Osteocyte (in vitro differentiated cells): ENCODE measurements around the gene ZNF660. TPM values are rescaled to one million over a fixed set of nuclear protein-coding genes. Genes with fewer than 3 reads are reported as not detected.
"Not testable (repeated sequence)": the region's sequence is repeated elsewhere in the genome, so short reads cannot be mapped to it uniquely, and the experiment has no call there.

Source experiments
- DNase-seq: peaks from one replicate; pipeline ENCODE4 v3.0.0; 2021; ENCODE audit warnings: mixed read lengths; ENCODE audit not compliant: unreplicated experiment; ENCODE audit errors: extremely low spot score
- H3K27ac Mint-ChIP-seq: one replicate; pipeline ENCODE4 v1.8.0; 2021; ENCODE audit warnings: mild to moderate bottlenecking, mixed read lengths; ENCODE audit not compliant: unreplicated experiment
- H3K27me3 Mint-ChIP-seq: one replicate; pipeline ENCODE4 v1.8.0; 2021; ENCODE audit warnings: mixed read lengths; ENCODE audit not compliant: unreplicated experiment
- H3K36me3 Mint-ChIP-seq: one replicate; pipeline ENCODE4 v1.8.0; 2021; ENCODE audit warnings: mixed read lengths; ENCODE audit not compliant: unreplicated experiment
- H3K4me1 Mint-ChIP-seq: one replicate; pipeline ENCODE4 v1.8.0; 2021; ENCODE audit warnings: mixed read lengths; ENCODE audit not compliant: unreplicated experiment
- H3K4me3 Mint-ChIP-seq: one replicate; pipeline ENCODE4 v1.8.0; 2021; ENCODE audit warnings: mild to moderate bottlenecking, moderate library complexity, mixed read lengths; ENCODE audit not compliant: unreplicated experiment
- H3K9me3 Mint-ChIP-seq: one replicate; pipeline ENCODE4 v1.8.0; 2021; ENCODE audit warnings: mixed read lengths; ENCODE audit not compliant: unreplicated experiment
- CTCF ChIP-seq: fragments of 200-600 bp; sonication (generic); IDR thresholded peaks from 2 replicates; pipeline ENCODE4 v1.5.0; 2021; ENCODE audit warnings: antibody characterized with exemption, mild to moderate bottlenecking, moderate library complexity
- long read RNA-seq: library from polyadenylated mRNA; unstranded; transcript quantifications from one replicate; pipeline ENCODE4 v2.0.0, GENCODE V29; 2021
- total RNA-seq: library from RNA; stranded (reverse); gene quantifications from 2 replicates; pipeline ENCODE4 v1.2.1, GENCODE V29; 2021

ZNF660 gene
- 6.7 and 11.2 TPM in 2 replicates for total RNA-seq
- long read RNA-seq, full-length matches to known transcripts: 18 of 20 reads
- long read RNA-seq, partial matches to known transcripts: 1 of 20 reads
- long read RNA-seq, other reads (novel, unspliced or antisense): 1 of 20 reads

- H3K4me1 Mint-ChIP-seq: peaks cover 16% of the 10 kb centered on the region
- no peak for TF ChIP-seq CTCF
- peak within 1 kb of the TSS; percentile 83 for H3K4me3 Mint-ChIP-seq
- H3K27me3 Mint-ChIP-seq: no peaks in the 10 kb centered on the region
- peaks cover 4% of the 10 kb centered on the region for H3K9me3 Mint-ChIP-seq
- peaks cover 29% of the 10 kb centered on the region for H3K36me3 Mint-ChIP-seq
- peak; percentile 91 for DNase-seq
- H3K27ac Mint-ChIP-seq: peak within 1 kb of the TSS; percentile 94
These were observed at the start of gene ZNF660 for GRCh38 chr3:44584646-44585501. TSS of gene ZNF660 (plus strand) at chr3:44584964. CDS start at chr3:44594194, 9,230 bp downstream.

- no peaks in the 10 kb centered on the region for H3K4me1 Mint-ChIP-seq
- no peak overlapping the region for H3K27ac Mint-ChIP-seq
- H3K36me3 Mint-ChIP-seq: no peaks in the 10 kb centered on the region
- no peak for DNase-seq
- TF ChIP-seq CTCF: no peak
- peaks cover 47% of the 10 kb centered on the region for H3K27me3 Mint-ChIP-seq
- no peaks in the 10 kb centered on the region for H3K9me3 Mint-ChIP-seq
- H3K4me3 Mint-ChIP-seq: no peak overlapping the region
These were observed 49.4 kb upstream of the ZNF660 start for GRCh38 chr3:44535364-44535763.

GRCh38 chr3:44544811-44545210, 40.0 kb upstream of the ZNF660 start:
- not testable (repeated sequence) for H3K36me3 Mint-ChIP-seq, H3K27ac Mint-ChIP-seq, H3K9me3 Mint-ChIP-seq, H3K4me3 Mint-ChIP-seq, DNase-seq, H3K4me1 Mint-ChIP-seq
- H3K27me3 Mint-ChIP-seq: peaks cover 56% of the 10 kb centered on the region

- peak; percentile 39 for TF ChIP-seq CTCF
- H3K36me3 Mint-ChIP-seq: peaks cover 19% of the 10 kb centered on the region
- DNase-seq: peak; percentile 89
- H3K27ac Mint-ChIP-seq: peak within 1 kb of the TSS; percentile 97
- H3K4me1 Mint-ChIP-seq: peaks cover 21% of the 10 kb centered on the region
- peak within 1 kb of the TSS; percentile 94 for H3K4me3 Mint-ChIP-seq
- peaks cover 11% of the 10 kb centered on the region for H3K27me3 Mint-ChIP-seq
- no peaks in the 10 kb centered on the region for H3K9me3 Mint-ChIP-seq
These were observed 29.9 kb upstream of the ZNF660 start, which contains the start of gene ZKSCAN7 for GRCh38 chr3:44554626-44555592. TSS of gene ZKSCAN7 (plus strand) at chr3:44555193. CDS start at chr3:44557048, 1,855 bp downstream.

GRCh38 chr3:44555723-44556122, 29.0 kb upstream of the ZNF660 start:
- Mint-ChIP-seq H3K9me3 (no peaks in the 10 kb centered on the region), H3K27me3 (peaks cover 9% of the 10 kb centered on the region), H3K36me3 (peaks cover 26% of the 10 kb centered on the region), H3K4me1 (peaks cover 21% of the 10 kb centered on the region), H3K4me3 (peak overlapping the region; percentile 94), H3K27ac (peak overlapping the region; percentile 97)
- DNase-seq: no peak
- TF ChIP-seq CTCF: no peak
